Heart right ventricle (tissue), 16 donors: ENCODE results near the gene TMEM63C. TPM values are rescaled to one million over a fixed set of nuclear protein-coding genes. Genes with fewer than 3 reads are reported as not detected.

ENCODE experiments used
- ATAC-seq, 8 donors: fragments of 200-7000 bp; cut with Tn5 transposase; one replicate each; pipeline ENCODE4 v1.9.1; 2020; ENCODE audit warnings: mild to moderate bottlenecking in 8 of 8, moderate library complexity in 8 of 8, moderate number of reproducible peaks in 1 of 8
- DNase-seq, 2 donors: peaks; one replicate each; pipeline ENCODE4 v3.0.0-alpha.2; 2020
- H3K27ac ChIP-seq, 10 donors: fragments of 200-600 bp; sonication (generic) in 2 of 10; one replicate each; pipeline versions ENCODE4 v1.5.0 to v1.8.0; 2020 to 2022; ENCODE audit warnings: mild to moderate bottlenecking in 3 of 10
- H3K27me3 ChIP-seq, 7 donors: fragments of 200-600 bp; one replicate each; pipeline ENCODE4 v1.8.0; 2021 to 2022; ENCODE audit warnings: mild to moderate bottlenecking in 2 of 7
- H3K36me3 ChIP-seq, 9 donors: fragments of 200-600 bp; sonication (generic) in 1 of 9; one replicate each; pipeline versions ENCODE4 v1.5.0 to v1.8.0; 2020 to 2022; ENCODE audit warnings: mild to moderate bottlenecking in 2 of 9
- H3K4me1 ChIP-seq, 9 donors: fragments of 200-600 bp; sonication (generic) in 1 of 9; one replicate each; pipeline versions ENCODE4 v1.5.0 to v1.8.0; 2020 to 2022; ENCODE audit warnings: mild to moderate bottlenecking in 4 of 9
- H3K4me3 ChIP-seq, 10 donors: fragments of 200-600 bp; sonication (generic) in 2 of 10; one replicate each; pipeline versions ENCODE4 v1.5.0 to v1.8.0; 2020 to 2022; ENCODE audit warnings: mild to moderate bottlenecking in 7 of 10, moderate library complexity in 2 of 10
- H3K9me3 ChIP-seq, 11 donors: fragments of 200-600 bp in 10 of 11; sonication (generic) in 2 of 11; one replicate each; pipeline versions ENCODE4 v1.5.0 to v1.8.0; 2013 to 2022; ENCODE audit warnings: mild to moderate bottlenecking in 2 of 11, control low read depth in 1 of 11, moderate library complexity in 1 of 11
- CTCF ChIP-seq, 9 donors: fragments of 200-600 bp; sonication (generic) in 2 of 9; IDR thresholded peaks; one replicate each; pipeline versions ENCODE4 v1.5.0 to v1.8.0; 2021 to 2022; ENCODE audit warnings: antibody characterized with exemption in 9 of 9, mild to moderate bottlenecking in 5 of 9, moderate library complexity in 1 of 9
- WGBS, 2 donors: extraction: QIAGEN DNeasy Blood & Tissue Kit; methylation state at CpG; one replicate each; pipeline ENCODE4 v1.1.7; 2013; ENCODE audit warnings: inconsistent platforms in 1 of 2; 5-methylcytosine and 5-hydroxymethylcytosine counted together
- intact Hi-C, 10 donors: fragments of 100-400 bp; cut with DNase I; formaldehyde crosslinking; loops; one replicate each; pipeline versions ENCODE4 v1.11.1 to v1.14.2; 2022
- polyA plus RNA-seq, 2 donors: library from polyadenylated mRNA; stranded (reverse); fragments of 200-250 nt; gene quantifications; one replicate each; pipeline ENCODE4 v1.2.3, GENCODE V29; 2013
- total RNA-seq, 10 donors: library from RNA; stranded (reverse); fragmentation: NEBNext Ultra II Directional in 3 of 10; extraction: Animal tissue kit (Norgen Biotek cat#: 25700) in 3 of 10; gene quantifications; one replicate each; pipeline versions ENCODE4 v1.2.1 to v1.2.4, GENCODE V29; 2021 to 2023
- donor health status: Arrhythmogenic right ventricular cardiomyopathy.
- donor health status: ischemic (EF 13 %, LVEDD 7.1; RV severe dilation, severe dysfunction).
- donor health status: healthy with polysubstance abuse.
- donor health status: DM: no; HTN: yes; CAD: no.
- donor health status: DM: no; HTN: no; CAD: no.
- donor health status: ischemic (EF 25% LVEDD 6.9; RV normal size, moderate dysfunction).
- donor health status: ischemic (EF 25% LVEDD 5.7; RV mildly dilated, moderate dysfunction).
- donor health status: healthy.
- donor health status: DM: yes; HTN: yes; CAD: no.
- donor health status: Ischemic cardiomyopathy.
- donor health status: ischemic (EF 35%, LVEDD 5.7; RV mildly dilated, moderate dysfunction).
- donor health status: nonischemic (EF 11% LVEDD 7.7; RV severe dilation, severe dysfunction).
- donor health status: DM: yes; HTN: yes; CAD: no.
- donor health status: PGD.
- donor health status: ischemic (EF 29% LVEDD 5.4; RV normal size, mild dysfunction).
- donor health status: nonischemic (EF 23%, LVEDD 6.1; RV moderate dilation, normal function).

Gene TMEM63C
- total and polyA plus RNA-seq, 12 donors, result under 0.01 to 7.2 (median 0.53) TPM

GRCh38 chr14:77175843-77176242, 5.8 kb upstream of the TMEM63C start:
- Histone ChIP-seq H3K4me3 (no peak overlapping the region), H3K9me3 (peaks cover 0 to 3% (median 0%) of the 10 kb centered on the region in 11 donors), H3K27me3 (peaks cover 0 to 21% (median 9%) of the 10 kb centered on the region in 7 donors), H3K36me3 (no peaks in the 10 kb centered on the region), H3K4me1 (no peaks in the 10 kb centered on the region), H3K27ac (no peak overlapping the region)
- intact Hi-C loops, result no loop called here
- ATAC-seq (no peak), DNase-seq (no peak)
- no peak for TF ChIP-seq CTCF (IDR thresholded peaks at IDR 0.05)
- WGBS, 2 donors, result 51 to 58% methylated on average over 3 of the region's 3 CpGs

- Histone ChIP-seq H3K36me3 (no peaks in the 10 kb centered on the region), H3K4me1 (peaks cover 0 to 13% (median 11%) of the 10 kb centered on the region in 9 donors), H3K27ac (no peak overlapping the region), H3K27me3 (peaks cover 6 to 39% (median 28%) of the 10 kb centered on the region in 7 donors), H3K9me3 (no peaks in the 10 kb centered on the region), H3K4me3 (no peak overlapping the region)
- 23 to 44% methylated on average over 1 of the region's 1 CpG for WGBS, 2 donors
- no peak for ATAC-seq
- TF ChIP-seq CTCF (IDR thresholded peaks at IDR 0.05), result no peak
- no peak for DNase-seq
- intact Hi-C loops, result no loop called here
Measured at GRCh38 chr14:77177702-77178101, 3.9 kb upstream of the TMEM63C start.

GRCh38 chr14:77178656-77179055, 2.9 kb upstream of the TMEM63C start:
- ATAC-seq, result no peak
- H3K27ac ChIP-seq, result no peak overlapping the region
- no peaks in the 10 kb centered on the region for H3K36me3 ChIP-seq
- no peak overlapping the region for H3K4me3 ChIP-seq
- no peaks in the 10 kb centered on the region for H3K9me3 ChIP-seq
- peaks cover 0 to 13% (median 11%) of the 10 kb centered on the region in 9 donors for H3K4me1 ChIP-seq
- peaks cover 6 to 49% (median 36%) of the 10 kb centered on the region in 7 donors for H3K27me3 ChIP-seq
- intact Hi-C loops, result no loop called here
- DNase-seq, result no peak
- WGBS, 2 donors, result 55 to 56% methylated on average over 3 of the region's 3 CpGs
- TF ChIP-seq CTCF (IDR thresholded peaks at IDR 0.05), result no peak

GRCh38 chr14:77180726-77181602, 634 bp upstream of the TMEM63C start:
- intact Hi-C loops, result no loop called here
- no peaks in the 10 kb centered on the region for H3K9me3 ChIP-seq
- peaks cover 6 to 63% (median 41%) of the 10 kb centered on the region in 7 donors for H3K27me3 ChIP-seq
- H3K27ac ChIP-seq, result no peak overlapping the region
- peak overlapping the region in 5 of 10 donors; percentile 36 to 46 (median 42) for H3K4me3 ChIP-seq
- 33 to 39% methylated on average over 12 of the region's 12 CpGs for WGBS, 2 donors
- H3K36me3 ChIP-seq, result no peaks in the 10 kb centered on the region
- peaks cover 0 to 13% (median 11%) of the 10 kb centered on the region in 9 donors for H3K4me1 ChIP-seq
- ATAC-seq (no peak), DNase-seq (no peak)
- no peak for TF ChIP-seq CTCF (IDR thresholded peaks at IDR 0.05)
